HG02970 (cell line): Measurements from ENCODE around the gene HES7.
A peak's percentile ranks its signal among the peaks of the same experiment; 100 is the strongest.
"Not testable (repeated sequence)": the region's sequence is repeated elsewhere in the genome, so short reads cannot be mapped to it uniquely, and the experiment has no call there.

Experiments used
- ATAC-seq: cut with Tn5 transposase; IDR thresholded peaks from one replicate; pipeline ENCODE4 v1.9.1; 2021; ENCODE audit warnings: mild to moderate bottlenecking, moderate library complexity, moderate number of reproducible peaks; ENCODE audit not compliant: unreplicated experiment, low FRiP score

Gene HES7

DNA sequence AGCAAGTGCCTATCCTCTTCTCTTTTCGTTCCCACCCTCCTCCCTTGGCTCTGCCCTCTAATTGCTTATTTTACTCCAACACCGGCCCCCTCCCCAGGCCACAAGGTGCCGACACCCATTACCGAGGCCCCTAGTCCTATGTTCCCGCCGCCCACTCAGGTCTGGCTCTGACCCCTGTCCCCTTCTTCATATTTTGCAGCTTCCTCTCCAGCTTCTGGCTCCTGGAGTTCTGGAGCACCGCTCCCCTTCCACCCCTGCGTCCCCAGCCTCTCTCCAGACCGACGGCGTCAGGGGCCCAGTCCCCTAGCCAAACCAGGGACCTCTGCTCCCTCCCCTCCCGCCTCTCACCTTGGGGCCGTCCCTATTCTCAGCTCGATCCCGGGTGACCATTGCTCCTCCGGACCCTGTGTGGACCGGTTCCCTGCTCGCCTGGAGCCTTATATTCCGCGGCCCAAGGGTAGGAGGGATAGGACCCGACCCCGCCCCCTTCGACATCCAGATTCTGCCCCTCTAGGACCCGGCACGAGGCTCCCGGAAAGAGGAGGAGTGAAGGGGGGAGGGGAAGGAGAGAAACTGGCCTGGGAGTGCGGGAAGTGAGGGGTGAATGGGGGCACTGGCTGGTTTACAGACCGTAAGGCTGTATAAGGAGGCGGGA lies at the start of gene HES7:
HES7 (minus strand) TSS at position 412 of the 655 bp plus-strand sequence; CDS start at position 390, 22 bp downstream.
- ATAC-seq = no peak

DNA sequence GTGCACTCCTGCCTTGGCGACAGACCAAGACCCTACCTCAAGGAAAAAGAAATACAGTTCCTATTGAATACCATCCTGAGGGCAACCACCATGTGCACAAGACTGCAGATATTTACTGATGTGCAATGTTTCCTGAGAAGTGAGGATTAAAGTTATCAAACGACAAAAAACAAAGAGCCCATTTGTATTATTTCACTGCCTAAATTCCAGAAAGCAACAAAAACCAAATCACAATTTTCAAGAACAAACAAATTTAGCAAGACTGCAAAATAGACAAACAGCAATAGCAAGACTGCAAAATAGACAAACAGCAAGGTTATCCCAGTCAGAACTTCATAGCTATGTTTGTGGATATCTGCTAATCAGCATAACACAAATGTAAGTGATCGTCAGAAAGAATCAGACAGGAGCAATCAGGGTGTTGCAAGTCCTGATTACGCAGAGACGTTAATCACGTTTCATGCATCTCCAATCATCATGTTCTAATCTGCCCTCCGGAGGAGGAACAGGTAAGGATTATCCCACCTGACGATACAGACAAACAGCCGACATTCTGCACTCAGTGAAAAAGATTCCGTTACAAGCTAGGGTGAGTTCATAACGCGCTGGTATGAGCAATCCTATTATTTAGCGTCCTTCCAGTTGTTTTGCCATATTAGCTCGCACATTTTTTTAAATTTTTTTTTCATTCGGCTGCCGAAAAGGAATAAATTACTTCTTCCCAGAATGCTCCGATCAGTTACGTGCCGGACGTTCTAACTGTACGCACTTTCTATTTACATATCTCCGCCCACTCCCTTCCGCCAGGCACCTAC lies 49.4 kb upstream of the HES7 start:
- ATAC-seq = peak; percentile 70

DNA sequence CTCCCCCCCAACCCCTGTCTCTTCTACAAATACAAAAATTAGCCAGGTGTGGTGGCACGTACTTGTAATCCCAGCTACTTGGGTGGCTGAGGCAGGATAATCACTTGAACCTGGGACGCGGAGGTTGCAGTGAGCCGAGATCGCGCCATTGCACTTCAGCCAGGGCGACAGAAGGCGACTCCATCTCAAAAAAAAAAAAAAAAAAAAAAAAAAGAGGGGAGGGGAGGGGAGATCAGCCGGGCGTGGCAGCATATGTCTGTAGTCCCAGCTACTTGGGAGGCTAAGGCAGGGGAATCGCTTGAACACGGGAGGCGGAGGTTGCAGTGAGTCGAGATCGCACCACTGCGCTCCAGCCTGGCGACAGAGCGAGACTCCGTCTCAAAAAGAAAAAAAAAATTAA lies 46.3 kb upstream of the HES7 start:
- not testable (repeated sequence) for ATAC-seq

DNA sequence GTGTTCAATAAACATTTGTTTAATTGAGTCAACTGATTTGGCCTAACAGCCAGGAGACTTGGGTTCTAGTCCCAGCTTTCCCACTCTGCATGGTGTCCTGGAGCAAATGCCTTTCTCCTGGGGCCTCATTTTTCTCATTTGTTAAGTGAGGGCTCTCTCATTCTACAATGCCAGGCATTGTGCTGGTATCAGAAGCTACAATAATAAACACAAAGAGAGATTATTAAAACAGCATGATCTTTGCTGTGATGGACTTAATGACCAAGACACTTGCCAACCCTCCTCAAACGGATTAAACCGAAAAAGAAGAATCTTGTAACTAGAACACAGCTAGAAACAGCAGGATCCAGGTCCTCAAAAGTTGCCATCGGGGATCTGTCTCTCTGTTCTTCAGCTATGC lies 43.6 kb upstream of the HES7 start:
- no peak for ATAC-seq

DNA sequence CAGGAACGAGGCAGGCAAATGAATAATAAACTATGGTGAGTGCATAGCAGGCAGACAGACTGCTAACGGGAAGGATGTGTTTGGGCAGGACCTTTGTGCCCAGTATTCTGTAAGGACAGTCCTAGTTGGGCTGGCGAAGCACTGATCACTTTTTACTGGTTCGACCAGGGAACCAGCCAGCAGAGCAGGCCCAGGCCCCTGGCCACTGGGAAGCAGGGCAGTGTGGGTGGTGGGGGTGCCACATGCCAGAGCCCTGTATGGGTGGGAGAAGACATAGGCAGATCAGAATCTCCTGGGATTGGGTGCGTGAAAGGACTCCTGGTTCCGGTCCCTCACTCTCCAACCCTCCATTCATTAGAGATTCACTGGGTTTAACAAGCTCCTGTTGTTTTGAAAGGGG lies 42.8 kb upstream of the HES7 start:
- no peak for ATAC-seq

DNA sequence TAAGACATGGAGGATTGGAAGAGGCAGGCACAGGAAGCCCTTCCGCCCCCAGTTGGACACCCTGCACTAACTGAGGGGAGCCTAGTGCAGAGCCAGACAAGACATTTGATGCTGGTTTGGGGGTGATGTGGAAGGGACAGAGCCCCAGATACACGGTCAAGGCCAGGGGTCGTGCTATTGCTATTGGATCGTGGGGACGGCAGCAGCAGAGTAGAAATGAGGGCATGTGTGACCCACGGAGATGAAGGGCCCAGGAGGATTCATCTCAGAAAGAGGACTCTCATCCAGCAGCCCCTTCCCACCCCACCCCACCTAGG lies 40.9 kb upstream of the HES7 start:
- no peak for ATAC-seq

DNA sequence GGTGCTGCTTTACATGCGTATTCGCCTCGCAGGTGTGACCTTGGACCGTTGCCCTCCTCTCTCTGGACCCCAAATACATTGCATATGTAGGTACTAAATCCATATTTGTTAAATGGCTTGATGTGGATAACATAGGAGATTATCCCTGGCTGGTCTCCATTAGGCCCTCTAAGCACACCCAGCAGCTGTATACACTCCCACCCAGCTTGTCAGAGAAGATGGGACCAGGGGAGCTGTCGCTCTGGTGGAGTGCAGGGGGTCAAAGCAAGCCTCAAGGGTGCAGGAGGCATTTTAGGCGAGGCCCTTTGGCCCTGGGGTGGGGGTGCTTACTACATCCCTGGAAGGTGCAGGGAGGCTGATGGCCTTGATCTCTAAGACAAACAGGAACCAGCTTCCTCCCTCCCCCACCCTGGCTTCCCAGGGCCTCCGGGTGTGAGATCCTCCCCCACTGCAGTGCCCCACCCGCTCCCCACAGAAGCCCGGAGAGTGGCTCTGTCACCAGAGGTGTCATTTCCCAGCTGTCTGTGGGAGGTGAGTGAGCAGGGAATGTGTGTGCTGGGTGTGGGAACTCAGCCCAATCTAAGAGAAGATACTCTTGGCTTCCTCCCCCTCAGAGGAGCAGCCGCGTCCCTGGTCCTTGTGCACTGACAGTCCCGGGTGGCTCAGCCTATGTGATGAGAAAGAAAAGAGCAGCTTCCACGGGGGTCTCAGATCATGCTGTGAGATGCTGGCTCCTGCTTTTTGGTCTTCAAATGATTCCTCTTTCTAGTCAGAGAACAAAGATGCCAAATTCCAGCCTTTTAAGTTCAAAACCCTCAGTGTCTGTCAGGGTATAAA lies 40.3 kb upstream of the HES7 start:
- no peak for ATAC-seq

DNA sequence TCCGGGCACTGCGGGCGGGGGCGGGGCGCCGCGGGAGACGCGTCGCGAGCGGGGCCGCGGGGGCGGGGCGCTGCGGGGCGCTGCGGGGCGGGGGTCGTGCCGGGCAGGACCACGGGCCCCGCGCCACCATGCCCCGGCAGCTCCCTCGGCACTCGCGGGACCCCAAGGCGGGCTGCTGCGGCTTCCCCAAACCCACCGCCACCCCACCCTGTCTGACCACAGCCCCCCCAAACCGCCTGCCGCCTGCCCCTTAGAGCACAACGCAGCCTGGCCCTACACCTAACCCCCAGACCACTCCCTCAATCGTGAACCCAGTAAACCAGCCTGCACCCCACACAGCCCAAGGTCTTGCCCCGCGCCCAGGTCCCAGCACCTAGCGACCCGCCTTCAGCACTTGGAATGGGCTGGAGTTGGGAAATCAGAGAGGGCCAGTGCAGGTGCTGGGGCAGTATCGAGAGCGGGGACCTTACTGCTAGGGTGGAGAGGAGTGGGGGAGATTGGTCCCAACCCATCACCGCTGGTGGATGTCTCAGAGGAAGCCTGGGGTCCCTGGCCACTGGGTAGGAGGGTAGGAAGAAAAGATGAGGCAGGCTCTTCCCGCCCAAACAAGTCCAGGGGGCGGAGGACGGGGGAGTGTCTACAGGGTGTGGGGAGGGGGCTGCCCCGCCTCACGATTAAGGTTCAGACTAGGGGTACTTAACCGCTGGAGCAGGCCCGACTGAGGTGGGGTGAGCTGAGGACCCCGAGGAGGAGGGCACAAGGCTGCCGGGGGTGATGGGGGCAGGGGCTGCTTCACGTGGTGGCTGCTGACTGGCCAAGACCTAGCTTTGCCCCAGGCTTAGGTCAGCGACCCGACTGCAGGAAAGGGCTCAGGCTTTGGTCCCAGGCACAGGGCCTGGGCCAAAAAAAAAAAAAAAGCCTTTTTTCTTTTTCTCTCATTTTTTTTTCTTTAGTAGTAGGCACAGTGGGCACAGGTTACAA lies 39.4 kb upstream of the HES7 start:
- ATAC-seq = no peak

DNA sequence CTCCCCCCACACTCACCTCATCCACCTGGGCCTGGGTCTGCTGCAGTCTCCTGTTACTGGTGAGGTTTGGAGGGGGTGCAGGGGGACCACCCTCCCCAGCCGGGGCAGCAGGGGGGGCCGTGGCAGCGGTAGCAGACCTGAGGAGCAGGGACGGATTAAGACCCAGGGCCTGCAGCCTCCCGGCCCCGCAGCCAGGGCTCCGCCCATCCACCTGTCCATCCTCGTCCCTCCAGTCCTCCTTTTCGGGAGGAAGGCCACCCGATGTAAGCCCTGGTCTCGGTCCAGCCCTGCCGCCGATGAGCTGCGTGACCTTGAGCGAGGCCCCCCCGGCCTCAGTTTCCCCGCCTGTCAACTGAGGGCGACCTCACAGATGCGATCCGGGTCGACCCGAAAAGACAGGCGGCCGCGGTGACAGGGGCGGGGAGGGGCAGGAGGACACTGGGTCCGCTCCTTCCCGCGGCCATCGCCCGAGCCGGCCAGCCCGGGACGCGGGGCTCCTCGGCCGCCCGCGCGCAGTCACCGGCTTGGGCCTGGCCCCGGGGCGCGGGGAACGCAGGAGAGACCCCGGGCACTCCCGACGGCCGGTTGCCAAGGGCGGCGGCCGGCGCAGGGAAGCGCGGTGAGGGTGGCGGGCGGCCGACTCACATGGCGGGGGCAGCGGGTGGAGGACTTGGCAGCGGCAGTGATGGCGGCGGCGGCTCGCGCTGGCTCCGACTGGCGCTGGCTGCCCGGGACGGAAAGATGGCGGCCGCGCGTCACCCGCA lies 38.5 kb upstream of the HES7 start, which contains the start of gene VAMP2:
VAMP2 (minus strand) TSS at position 716 of the 764 bp plus-strand sequence; CDS start at position 647, 69 bp downstream.
- no peak for ATAC-seq

DNA sequence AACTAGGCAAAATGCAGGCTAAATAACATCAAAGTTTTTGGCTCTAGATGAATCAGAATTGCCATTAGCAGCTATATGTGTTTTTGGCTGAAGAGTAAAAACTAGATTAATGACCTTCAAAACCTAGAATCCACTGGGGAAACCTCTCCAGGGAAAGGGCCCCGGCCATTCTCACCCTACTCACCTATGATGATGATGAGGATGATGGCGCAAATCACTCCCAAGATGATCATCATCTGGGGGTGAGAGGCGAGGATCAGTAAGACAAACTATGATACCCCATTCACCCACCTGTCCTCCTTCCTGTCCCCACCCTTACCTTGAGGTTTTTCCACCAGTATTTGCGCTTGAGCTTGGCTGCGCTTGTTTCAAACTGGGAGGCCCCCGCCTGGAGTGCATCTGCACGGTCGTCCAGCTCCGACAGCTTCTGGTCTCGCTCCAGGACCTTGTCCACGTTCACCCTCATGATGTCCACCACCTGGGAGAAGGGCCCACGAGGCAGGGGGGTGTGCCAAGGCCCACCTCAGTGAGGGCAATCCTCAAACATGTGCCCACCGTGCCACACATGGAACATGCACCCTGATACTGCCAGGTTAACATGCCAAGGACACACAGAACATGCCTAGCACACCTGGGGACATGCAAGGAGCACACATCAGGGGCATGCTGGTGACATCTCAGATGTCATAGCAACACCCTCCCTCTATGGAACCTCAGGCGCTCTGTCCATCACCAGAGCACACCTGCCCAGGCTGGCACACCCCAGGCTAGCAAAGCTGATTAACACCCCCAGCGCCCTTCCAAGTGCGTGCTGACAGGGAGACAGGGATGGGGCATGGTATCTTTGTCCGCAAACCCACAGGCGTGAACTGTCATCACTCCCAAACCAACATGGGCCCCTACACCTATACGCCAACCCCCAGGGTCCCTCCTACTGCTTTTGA lies 37.7 kb upstream of the HES7 start:
- no peak for ATAC-seq

DNA sequence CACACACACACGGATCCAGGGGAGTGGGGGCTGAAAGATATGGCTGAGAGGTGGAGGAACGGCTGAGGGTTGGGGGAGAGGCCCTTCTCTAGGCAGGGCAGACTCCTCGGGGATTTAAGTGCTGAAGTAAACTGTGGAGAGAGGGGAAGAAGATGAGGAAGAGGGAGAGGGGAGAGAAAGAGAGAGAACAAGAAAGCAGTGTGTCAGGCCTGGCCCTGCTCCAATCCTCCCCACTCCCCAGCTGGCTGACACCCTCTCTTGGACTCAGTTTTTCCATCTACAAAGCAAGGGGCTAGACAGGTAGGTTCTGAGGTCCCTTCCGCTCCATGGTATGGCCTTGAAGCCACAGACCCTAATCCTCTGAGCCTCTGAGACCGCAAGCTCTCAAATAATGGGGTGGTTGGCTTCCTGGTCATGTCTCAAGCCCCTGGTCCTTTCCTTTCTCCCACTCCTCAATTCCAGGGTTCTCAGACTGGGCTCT lies 36.9 kb upstream of the HES7 start:
- ATAC-seq = no peak

DNA sequence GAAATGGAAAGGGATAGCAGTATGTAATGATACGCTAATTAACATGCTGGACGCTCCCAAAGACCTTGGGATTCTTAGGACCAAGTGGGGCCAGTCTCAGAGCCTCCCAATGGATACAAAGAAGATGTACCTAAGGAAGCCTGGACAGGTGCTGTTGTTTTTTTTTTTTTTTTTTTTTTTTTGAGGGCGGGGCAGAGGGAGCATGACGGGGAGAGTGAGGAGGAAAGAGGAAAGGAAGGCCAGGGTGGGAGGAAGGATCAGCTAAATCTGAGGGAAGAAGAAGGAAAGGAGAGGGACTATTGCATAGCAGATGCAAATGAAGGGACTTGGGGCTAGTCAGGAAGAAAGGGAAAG lies 36.3 kb upstream of the HES7 start:
- no peak for ATAC-seq

DNA sequence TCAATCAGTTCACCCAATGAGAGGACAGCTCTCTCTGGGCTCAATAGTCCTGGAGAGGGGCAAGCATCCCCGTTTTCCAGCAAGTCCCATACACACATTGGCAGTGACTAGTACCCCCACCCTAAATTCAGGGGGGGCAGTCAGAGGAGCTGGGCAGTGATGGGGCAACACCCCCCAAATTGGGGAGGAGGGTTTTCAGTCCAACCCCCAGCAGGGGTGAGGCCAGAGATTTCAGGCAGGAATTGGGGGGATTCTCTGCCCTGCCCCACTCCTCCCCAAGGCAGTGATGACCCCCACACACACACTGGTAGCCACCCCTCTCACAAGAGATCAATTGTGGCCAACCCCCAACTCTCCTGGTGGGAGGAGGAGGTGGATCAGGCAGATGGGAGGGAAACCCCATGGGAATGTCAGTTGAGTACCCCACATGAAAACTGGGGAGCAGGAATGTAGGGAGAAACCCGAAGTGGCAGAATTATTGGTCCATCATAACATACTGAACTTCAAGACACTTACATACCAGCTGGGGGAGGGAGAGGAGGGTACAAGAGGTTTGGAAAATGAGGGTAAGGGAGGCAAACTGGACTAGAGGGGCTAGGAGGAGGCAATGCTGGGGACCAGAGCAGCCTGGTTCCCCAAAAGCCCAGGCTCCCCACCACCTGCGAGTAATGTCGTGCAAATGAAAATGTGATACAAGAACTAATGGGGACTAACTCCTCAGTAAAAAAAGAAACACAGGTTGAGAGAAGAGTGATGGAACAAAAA lies 35.7 kb upstream of the HES7 start:
- no peak for ATAC-seq

DNA sequence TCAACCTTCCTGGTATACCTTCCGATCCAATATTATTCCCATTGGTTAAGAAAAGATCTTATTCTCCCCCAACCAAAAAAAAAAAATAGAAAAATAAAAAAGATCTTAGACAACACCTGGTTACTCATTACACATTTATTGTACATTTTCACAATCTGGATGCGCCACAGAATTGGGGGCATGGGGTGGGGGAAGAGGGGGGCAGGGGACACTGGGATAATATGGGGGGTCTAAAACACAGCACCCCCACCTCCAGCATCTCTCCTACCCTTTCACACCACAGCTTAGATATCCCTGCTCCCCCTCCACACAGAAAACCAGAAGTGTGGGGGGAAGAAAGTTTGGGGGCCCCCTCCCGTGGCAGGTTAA lies 35.1 kb upstream of the HES7 start:
- ATAC-seq = no peak

DNA sequence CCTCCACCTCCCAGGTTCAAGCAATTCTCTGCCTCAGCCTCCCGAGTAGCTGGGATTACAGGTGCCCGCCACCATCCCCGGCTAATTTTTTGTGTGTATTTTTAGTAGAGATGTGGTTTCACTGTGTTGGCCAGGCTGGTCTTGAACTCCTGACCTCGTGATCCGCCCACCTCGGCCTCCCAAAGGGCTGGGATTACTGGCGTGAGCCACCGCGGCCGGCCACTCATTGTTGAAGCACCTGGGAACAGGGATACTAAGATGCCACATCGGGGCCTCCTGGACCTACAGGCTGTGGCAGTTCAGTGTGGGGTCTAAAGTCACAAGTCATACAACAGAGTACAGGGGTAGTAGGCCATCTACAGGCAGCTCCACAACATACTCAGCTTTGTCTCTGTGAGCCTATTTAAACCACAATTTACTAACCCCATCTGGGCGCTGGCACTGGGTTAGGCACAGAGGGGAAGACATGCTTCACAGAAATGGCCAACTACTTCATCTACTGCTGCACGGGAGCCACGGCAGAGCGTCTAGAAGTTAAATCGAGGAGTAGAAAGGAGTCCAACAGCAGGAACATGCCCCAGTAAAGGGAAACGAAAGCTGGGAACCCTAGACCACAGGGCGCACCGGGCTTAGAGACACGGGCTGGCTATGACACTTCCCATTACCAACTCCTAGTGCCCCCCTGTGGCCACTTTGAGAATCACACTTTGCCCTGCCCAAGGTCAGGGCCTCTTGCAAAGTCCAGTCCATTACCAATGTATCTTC lies 34.5 kb upstream of the HES7 start:
- no peak for ATAC-seq

DNA sequence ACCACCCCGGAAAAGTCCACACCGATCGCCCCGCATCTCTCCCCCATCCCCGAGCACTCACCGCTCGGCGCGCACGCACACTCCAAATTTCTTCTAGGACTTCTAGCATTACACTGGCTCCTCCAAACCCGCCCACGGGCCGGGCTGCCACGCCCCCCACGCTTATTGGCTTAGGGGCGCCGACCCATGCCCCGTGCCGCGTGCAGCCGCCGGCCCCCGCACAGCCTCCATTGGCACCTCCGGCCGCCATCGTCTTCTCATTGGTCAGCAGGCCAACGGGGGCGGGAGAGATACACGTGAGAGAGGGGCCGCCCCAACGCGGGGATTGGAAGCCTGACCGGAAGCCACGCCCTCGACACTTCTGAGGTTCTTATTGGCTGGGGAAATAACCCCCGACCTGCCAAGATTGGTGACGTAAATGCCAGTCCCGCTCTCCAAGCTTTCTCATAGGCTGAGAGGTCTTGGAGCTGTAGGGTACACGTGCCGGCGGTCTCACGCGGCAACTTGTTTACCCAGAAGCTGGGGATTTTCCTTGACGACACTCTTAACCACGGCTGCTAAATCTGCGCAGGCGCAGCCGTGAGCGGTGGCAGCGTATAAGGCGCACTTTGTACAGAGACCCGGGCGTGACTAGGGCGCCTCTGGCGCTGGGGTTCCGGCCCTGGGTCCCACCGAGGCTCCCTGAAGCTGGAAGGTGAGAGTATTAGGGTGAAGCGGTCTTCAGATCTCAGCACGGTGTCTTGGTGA lies 32.5 kb upstream of the HES7 start:
- ATAC-seq = peak; percentile 76
